ENCODE measurements around the gene ENO4. TPM values are rescaled to one million over a fixed set of nuclear protein-coding genes. Genes with fewer than 3 reads are reported as not detected.

The ENO4 gene
- total and polyA plus RNA-seq, 7 experiments from 2014 or later: not detected

DNA sequence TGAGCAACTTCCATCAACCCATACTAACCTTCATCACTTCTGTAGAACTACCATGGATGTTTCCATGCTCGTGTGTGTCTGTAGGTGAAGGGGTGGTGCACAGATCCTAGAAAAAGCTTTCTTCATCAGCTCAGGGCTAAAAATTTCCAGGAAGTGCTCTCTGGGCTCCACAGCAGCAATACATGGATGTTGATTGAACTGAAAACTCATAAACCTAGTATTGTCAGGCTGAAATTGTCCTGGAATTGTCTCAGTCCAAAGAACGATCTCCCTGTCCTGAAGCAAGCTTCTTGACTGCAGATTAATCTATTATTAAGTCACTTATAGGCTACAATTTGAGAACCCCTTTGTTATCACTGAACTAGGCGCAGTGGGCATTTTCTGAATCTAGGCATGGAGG lies 39.8 kb downstream of the ENO4 start:
- Histone ChIP-seq H3K27ac (ENCODE audit: low read depth, low read length) (no peak overlapping the region), H3K27me3 (ENCODE audit: control insufficient read depth in 2 of 2, insufficient read depth in 2 of 2, low read length in 2 of 2) (no peaks in the 10 kb centered on the region), H3K9me3 (ENCODE audit: control insufficient read depth in 2 of 3, low read length in 3 of 3) (no peaks in the 10 kb centered on the region), H3K4me3 (ENCODE audit: low read length) (no peak overlapping the region), H3K36me3 (ENCODE audit: control insufficient read depth in 2 of 3, insufficient read depth in 3 of 3, low read length in 3 of 3) (no peaks in the 10 kb centered on the region), H3K4me1 (ENCODE audit: control insufficient read depth in 2 of 2, insufficient read depth in 2 of 2, low read length in 2 of 2) (no peaks in the 10 kb centered on the region)
- POLR2A ChIA-PET: no interaction called here
- Mint-ChIP-seq H3K27ac (no peak overlapping the region), H3K4me1 (no peaks in the 10 kb centered on the region), H3K27me3 (peaks cover 19 to 32% (median 28%) of the 10 kb centered on the region in 5 donors), H3K36me3 (no peaks in the 10 kb centered on the region), H3K4me3 (no peak overlapping the region), H3K9me3 (no peaks in the 10 kb centered on the region)
- no peak for DNase-seq
- ATAC-seq: no peak
- CTCF ChIA-PET: no interaction called here
- intact Hi-C loops (cut with micrococcal nuclease): no loop called here

DNA sequence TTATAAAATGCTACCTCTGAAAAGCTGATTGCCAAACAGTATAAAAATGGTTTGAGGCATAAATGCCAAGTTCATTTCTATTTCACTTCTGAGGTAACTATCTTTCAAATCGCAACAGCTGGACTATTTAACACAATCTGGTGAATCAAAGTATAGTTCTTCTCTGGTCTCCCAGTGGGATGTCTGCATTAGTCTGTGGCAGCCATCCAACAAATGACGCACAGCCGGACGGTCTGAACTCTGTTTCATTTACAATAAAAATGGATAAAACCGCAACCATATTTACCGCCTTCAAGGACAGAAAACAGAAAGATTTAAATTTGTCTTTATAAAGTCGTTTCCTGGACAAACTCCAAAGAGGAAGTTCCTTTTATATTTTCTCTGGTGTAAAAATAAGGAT lies 41.9 kb downstream of the ENO4 start:
- DNase-seq: no peak
- Histone ChIP-seq H3K4me1 (ENCODE audit: control insufficient read depth in 2 of 2, insufficient read depth in 2 of 2, low read length in 2 of 2) (no peaks in the 10 kb centered on the region), H3K36me3 (ENCODE audit: control insufficient read depth in 2 of 3, insufficient read depth in 3 of 3, low read length in 3 of 3) (no peaks in the 10 kb centered on the region), H3K9me3 (ENCODE audit: control insufficient read depth in 2 of 3, low read length in 3 of 3) (no peaks in the 10 kb centered on the region), H3K27me3 (ENCODE audit: control insufficient read depth in 2 of 2, insufficient read depth in 2 of 2, low read length in 2 of 2) (no peaks in the 10 kb centered on the region), H3K4me3 (ENCODE audit: low read length) (no peak overlapping the region), H3K27ac (ENCODE audit: low read depth, low read length) (no peak overlapping the region)
- Mint-ChIP-seq H3K9me3 (no peaks in the 10 kb centered on the region), H3K27ac (no peak overlapping the region), H3K4me1 (no peaks in the 10 kb centered on the region), H3K27me3 (peaks cover 22 to 32% (median 23%) of the 10 kb centered on the region in 5 donors), H3K4me3 (no peak overlapping the region), H3K36me3 (no peaks in the 10 kb centered on the region)
- CTCF ChIA-PET: no interaction called here
- intact Hi-C loops (cut with micrococcal nuclease): no loop called here
- POLR2A ChIA-PET: no interaction called here
- no peak for ATAC-seq

DNA sequence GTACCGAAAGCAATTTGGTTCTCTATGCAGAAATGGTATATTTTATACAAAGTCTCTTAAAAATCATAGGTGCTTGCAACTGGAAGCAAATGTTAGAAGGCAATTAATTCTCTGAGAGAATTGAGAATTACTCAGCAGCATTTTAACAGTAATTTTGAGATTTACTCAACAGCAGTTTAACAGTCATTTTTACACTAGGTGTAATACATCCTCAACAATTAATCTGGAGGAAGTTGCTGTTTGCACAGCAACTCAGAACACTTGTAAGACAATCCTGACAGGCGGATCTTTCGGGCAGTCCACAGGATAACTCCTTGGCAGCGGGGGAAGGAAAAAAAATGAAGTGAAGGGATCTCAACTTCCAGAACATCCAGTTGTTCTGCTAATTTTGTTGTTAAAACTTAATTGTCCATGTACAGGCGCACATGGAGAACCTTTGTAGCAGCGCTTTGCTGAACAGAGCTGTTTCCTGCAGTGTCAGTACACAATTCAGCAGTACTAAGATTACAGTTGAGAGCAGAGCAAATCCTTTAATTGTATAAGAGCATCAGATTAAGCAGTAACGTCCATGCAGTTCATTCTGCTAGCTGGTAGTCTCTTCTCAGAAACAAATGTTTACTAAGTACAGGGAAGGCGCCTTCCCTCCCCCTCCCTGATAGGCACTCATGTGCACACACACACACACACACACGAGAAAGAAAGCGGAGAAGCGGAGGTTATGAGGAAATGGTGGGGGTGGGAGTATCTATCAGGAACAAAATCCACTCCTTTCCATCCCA lies 43.8 kb downstream of the ENO4 start:
- Mint-ChIP-seq H3K36me3 (no peaks in the 10 kb centered on the region), H3K9me3 (no peaks in the 10 kb centered on the region), H3K4me1 (no peaks in the 10 kb centered on the region), H3K4me3 (no peak overlapping the region), H3K27ac (no peak overlapping the region), H3K27me3 (peaks cover 23 to 32% (median 25%) of the 10 kb centered on the region in 5 donors)
- ATAC-seq: no peak
- no peak overlapping the region for H3K4me3 ChIP-seq (ENCODE audit: low read length)
- DNase-seq: no peak
- no peaks in the 10 kb centered on the region for H3K9me3 ChIP-seq (ENCODE audit: control insufficient read depth in 2 of 3, low read length in 3 of 3)
- H3K27ac ChIP-seq (ENCODE audit: low read depth, low read length): no peak overlapping the region
- no peaks in the 10 kb centered on the region for H3K36me3 ChIP-seq (ENCODE audit: control insufficient read depth in 2 of 3, insufficient read depth in 3 of 3, low read length in 3 of 3)
- no peaks in the 10 kb centered on the region for H3K27me3 ChIP-seq (ENCODE audit: control insufficient read depth in 2 of 2, insufficient read depth in 2 of 2, low read length in 2 of 2)
- no peaks in the 10 kb centered on the region for H3K4me1 ChIP-seq (ENCODE audit: control insufficient read depth in 2 of 2, insufficient read depth in 2 of 2, low read length in 2 of 2)
- intact Hi-C loops (cut with micrococcal nuclease): no loop called here
- POLR2A ChIA-PET: no interaction called here
- CTCF ChIA-PET: no interaction called here

DNA sequence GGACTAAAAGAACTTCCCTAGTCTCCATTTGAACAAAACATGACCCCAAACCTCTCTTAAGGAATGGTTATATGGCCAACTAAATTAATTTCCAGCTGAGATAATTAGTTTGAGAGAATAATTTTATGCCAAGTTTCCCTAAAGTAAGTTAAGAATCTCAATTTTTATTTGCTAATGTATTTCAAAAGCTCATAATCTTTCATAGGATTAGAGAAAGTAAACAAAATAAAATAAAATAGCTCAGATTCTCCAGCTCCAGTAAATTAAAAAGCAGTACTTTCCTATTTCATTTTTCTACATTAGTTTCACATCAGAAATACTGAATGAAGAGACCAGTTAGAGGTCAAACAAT lies 44.4 kb downstream of the ENO4 start:
- Histone ChIP-seq H3K4me1 (ENCODE audit: control insufficient read depth in 2 of 2, insufficient read depth in 2 of 2, low read length in 2 of 2) (no peaks in the 10 kb centered on the region), H3K36me3 (ENCODE audit: control insufficient read depth in 2 of 3, insufficient read depth in 3 of 3, low read length in 3 of 3) (no peaks in the 10 kb centered on the region), H3K9me3 (ENCODE audit: control insufficient read depth in 2 of 3, low read length in 3 of 3) (no peaks in the 10 kb centered on the region), H3K4me3 (ENCODE audit: low read length) (no peak overlapping the region), H3K27ac (ENCODE audit: low read depth, low read length) (no peak overlapping the region), H3K27me3 (ENCODE audit: control insufficient read depth in 2 of 2, insufficient read depth in 2 of 2, low read length in 2 of 2) (no peaks in the 10 kb centered on the region)
- H3K36me3 Mint-ChIP-seq: no peaks in the 10 kb centered on the region
- H3K27ac Mint-ChIP-seq: no peak overlapping the region
- peaks cover 23 to 32% (median 25%) of the 10 kb centered on the region in 5 donors for H3K27me3 Mint-ChIP-seq
- CTCF ChIA-PET: no interaction called here
- intact Hi-C loops (cut with micrococcal nuclease): no loop called here
- H3K4me3 Mint-ChIP-seq: no peak overlapping the region
- ATAC-seq: no peak
- no peaks in the 10 kb centered on the region for H3K9me3 Mint-ChIP-seq
- DNase-seq: no peak
- POLR2A ChIA-PET: no interaction called here
- H3K4me1 Mint-ChIP-seq: no peaks in the 10 kb centered on the region

DNA sequence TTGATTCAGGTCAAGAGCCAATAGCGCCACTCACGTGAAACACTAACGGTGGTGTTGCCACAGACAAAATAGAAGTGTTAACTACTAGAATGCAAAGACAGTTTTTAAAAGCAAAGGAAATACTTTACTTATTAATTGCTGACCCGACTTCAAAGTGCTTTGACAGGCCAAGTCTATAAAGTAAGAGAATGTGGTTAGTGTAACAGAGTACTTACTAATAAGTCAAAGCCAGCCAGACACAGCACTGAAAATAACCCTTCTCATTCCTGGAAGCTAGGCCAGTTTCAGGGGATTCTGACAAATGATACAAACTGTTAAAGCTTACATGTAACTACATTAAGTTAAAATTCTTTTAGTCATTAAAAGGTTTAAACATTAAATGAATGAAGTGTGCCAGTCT lies 50.3 kb downstream of the ENO4 start:
- no peak overlapping the region for H3K27ac Mint-ChIP-seq
- DNase-seq (no peak), ATAC-seq (no peak)
- Histone ChIP-seq H3K36me3 (ENCODE audit: control insufficient read depth in 2 of 3, insufficient read depth in 3 of 3, low read length in 3 of 3) (no peaks in the 10 kb centered on the region), H3K27ac (ENCODE audit: low read depth, low read length) (no peak overlapping the region), H3K9me3 (ENCODE audit: control insufficient read depth in 2 of 3, low read length in 3 of 3) (no peaks in the 10 kb centered on the region), H3K27me3 (ENCODE audit: control insufficient read depth in 2 of 2, insufficient read depth in 2 of 2, low read length in 2 of 2) (no peaks in the 10 kb centered on the region), H3K4me3 (ENCODE audit: low read length) (no peak overlapping the region), H3K4me1 (ENCODE audit: control insufficient read depth in 2 of 2, insufficient read depth in 2 of 2, low read length in 2 of 2) (no peaks in the 10 kb centered on the region)
- ChIA-PET POLR2A (no interaction called here), CTCF (no interaction called here)
- peaks cover 0 to 2% (median 0%) of the 10 kb centered on the region in 7 donors for H3K4me1 Mint-ChIP-seq
- peaks cover 0 to 9% (median 3%) of the 10 kb centered on the region in 5 donors for H3K27me3 Mint-ChIP-seq
- intact Hi-C loops (cut with micrococcal nuclease): no loop called here
- H3K4me3 Mint-ChIP-seq: no peak overlapping the region
- H3K9me3 Mint-ChIP-seq: no peaks in the 10 kb centered on the region
- H3K36me3 Mint-ChIP-seq: no peaks in the 10 kb centered on the region

DNA sequence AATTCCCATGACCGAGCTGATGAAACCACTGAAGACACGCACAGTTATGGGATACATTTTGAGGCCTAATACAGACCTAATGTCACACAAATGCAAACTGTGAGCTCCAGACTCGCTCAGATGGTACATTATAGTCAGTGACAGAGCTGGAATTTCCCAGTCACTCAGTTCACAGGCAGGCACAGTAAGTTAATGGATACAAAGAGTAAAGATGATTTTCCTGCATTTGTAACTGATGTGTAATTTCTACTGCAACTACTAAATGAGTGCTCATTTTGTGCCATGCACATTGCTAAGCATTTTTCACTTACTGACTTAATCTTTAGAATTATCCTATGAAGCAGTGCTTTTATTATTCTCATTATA lies 56.5 kb downstream of the ENO4 start:
- POLR2A ChIA-PET: no interaction called here
- no peak overlapping the region for H3K27ac ChIP-seq (ENCODE audit: low read depth, low read length)
- H3K36me3 ChIP-seq (ENCODE audit: control insufficient read depth in 2 of 3, insufficient read depth in 3 of 3, low read length in 3 of 3): no peaks in the 10 kb centered on the region
- intact Hi-C loops (cut with micrococcal nuclease): no loop called here
- CTCF ChIA-PET: no interaction called here
- no peaks in the 10 kb centered on the region for H3K4me1 Mint-ChIP-seq
- peaks cover 0 to 9% (median 5%) of the 10 kb centered on the region in 5 donors for H3K27me3 Mint-ChIP-seq
- DNase-seq: no peak
- no peak overlapping the region for H3K27ac Mint-ChIP-seq
- H3K4me1 ChIP-seq (ENCODE audit: control insufficient read depth in 2 of 2, insufficient read depth in 2 of 2, low read length in 2 of 2): no peaks in the 10 kb centered on the region
- H3K9me3 ChIP-seq (ENCODE audit: control insufficient read depth in 2 of 3, low read length in 3 of 3): no peaks in the 10 kb centered on the region
- peaks cover 0 to 2% (median 0%) of the 10 kb centered on the region in 11 donors for H3K9me3 Mint-ChIP-seq
- no peaks in the 10 kb centered on the region for H3K36me3 Mint-ChIP-seq
- no peaks in the 10 kb centered on the region for H3K27me3 ChIP-seq (ENCODE audit: control insufficient read depth in 2 of 2, insufficient read depth in 2 of 2, low read length in 2 of 2)
- no peak overlapping the region for H3K4me3 ChIP-seq (ENCODE audit: low read length)
- no peak for ATAC-seq
- H3K4me3 Mint-ChIP-seq: no peak overlapping the region

DNA sequence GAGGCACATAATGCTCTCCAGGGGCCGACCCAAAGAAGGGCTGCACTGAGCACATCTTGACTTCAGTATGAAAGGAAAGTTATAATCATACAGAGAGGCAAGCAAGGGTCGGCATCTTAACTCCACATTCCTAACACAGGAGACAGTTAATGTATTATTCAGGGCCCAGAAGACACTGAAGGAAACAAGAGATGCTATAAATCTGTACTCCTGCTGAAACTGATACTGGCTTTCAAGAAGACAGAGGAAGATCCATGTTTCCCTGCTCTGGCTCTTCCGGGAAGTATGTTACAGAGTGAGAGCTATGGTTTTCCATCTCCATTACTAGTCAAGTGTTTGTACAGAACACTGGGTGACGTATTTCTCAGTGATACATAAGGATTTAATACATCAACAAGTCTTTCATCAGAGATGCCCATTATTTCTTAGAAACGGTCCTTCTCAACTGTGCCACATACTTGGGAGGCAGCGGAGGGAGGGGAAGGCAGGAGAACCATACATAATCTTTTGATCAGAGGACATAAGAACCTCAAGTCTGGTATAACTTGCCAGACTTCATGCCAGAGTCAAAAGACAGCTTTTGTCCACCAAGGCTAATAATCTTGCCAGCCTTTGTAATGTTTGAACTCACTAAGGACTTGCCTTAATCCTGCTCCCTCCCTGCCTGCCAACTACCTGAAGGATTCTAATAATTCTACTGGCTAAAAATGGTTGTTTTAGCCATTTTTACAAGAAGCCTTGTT lies 58.1 kb downstream of the ENO4 start:
- ATAC-seq (no peak), DNase-seq (no peak)
- H3K4me1 Mint-ChIP-seq: no peaks in the 10 kb centered on the region
- ChIA-PET POLR2A (interaction anchor here (0.6 kb wide), 1 partner anchor 36 kb away, joined by 3 read pairs; no protein-coding TSS in a partner anchor), CTCF (no interaction called here)
- Histone ChIP-seq H3K36me3 (ENCODE audit: control insufficient read depth in 2 of 3, insufficient read depth in 3 of 3, low read length in 3 of 3) (no peaks in the 10 kb centered on the region), H3K27ac (ENCODE audit: low read depth, low read length) (no peak overlapping the region), H3K9me3 (ENCODE audit: control insufficient read depth in 2 of 3, low read length in 3 of 3) (no peaks in the 10 kb centered on the region), H3K27me3 (ENCODE audit: control insufficient read depth in 2 of 2, insufficient read depth in 2 of 2, low read length in 2 of 2) (no peaks in the 10 kb centered on the region), H3K4me3 (ENCODE audit: low read length) (no peak overlapping the region), H3K4me1 (ENCODE audit: control insufficient read depth in 2 of 2, insufficient read depth in 2 of 2, low read length in 2 of 2) (no peaks in the 10 kb centered on the region)
- H3K36me3 Mint-ChIP-seq: no peaks in the 10 kb centered on the region
- no peak overlapping the region for H3K4me3 Mint-ChIP-seq
- H3K9me3 Mint-ChIP-seq: peaks cover 0 to 2% (median 0%) of the 10 kb centered on the region in 11 donors
- peaks cover 0 to 20% (median 5%) of the 10 kb centered on the region in 5 donors for H3K27me3 Mint-ChIP-seq
- intact Hi-C loops (cut with micrococcal nuclease): no loop called here
- H3K27ac Mint-ChIP-seq: no peak overlapping the region
